Measurements from ENCODE around the gene TMEM18.

TMEM18 gene

GRCh38 chr2:673615-674320 lies 3.4 kb downstream of the TMEM18 start:
- no peak for DNase-seq (ENCODE audit: extremely low read depth in 1 of 2, low read depth in 1 of 2)

DNA sequence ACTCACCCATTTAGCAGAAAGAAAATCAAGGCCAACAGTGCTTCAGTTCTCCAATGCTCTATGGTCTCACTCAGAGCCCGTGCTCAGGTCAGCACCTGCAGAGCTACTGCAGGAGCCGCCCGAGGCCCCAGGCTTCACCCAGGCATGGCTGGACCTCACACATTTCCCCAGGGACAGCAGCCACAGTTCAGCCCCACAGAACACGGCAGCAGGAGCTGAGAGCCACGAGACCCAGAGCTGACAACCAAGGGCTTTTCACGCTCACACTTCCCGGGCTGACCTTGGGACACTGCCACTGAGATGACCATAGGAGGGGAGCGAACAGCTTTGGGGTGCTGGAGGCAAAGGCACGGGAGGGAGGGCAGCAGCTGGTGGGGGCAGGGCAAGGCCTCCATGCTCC lies 4.2 kb downstream of the TMEM18 start:
- no peak for DNase-seq (ENCODE audit: extremely low read depth in 1 of 2, low read depth in 1 of 2)

GRCh38 chr2:672606-672905 lies 4.7 kb downstream of the TMEM18 start:
- DNase-seq (ENCODE audit: extremely low read depth in 1 of 2, low read depth in 1 of 2), result no peak

- DNase-seq (ENCODE audit: extremely low read depth in 1 of 2, low read depth in 1 of 2), result no peak
These were observed 5.2 kb downstream of the TMEM18 start for GRCh38 chr2:671787-672605.

DNA sequence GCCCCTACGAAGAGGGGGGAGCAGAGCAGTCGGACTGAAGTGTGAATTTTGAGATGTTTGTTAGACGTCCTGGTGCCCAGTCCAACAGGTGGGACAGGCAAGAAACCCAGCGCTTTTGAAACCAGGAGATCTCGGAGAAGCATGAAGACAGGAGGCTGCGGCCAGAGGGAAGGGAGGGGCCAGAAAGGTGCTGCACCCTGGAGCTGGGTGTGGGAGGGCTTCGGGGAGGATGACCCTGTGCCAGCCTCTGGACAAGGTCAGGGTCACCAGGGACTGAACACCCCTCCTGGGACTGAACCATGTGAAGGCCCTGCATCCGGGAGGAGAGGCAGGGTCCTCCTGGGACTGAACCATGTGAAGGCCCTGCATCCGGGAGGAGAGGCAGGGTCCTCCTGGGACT lies 6.1 kb downstream of the TMEM18 start:
- DNase-seq (ENCODE audit: extremely low read depth in 1 of 2, low read depth in 1 of 2), result no peak

GRCh38 chr2:670637-671036 lies 6.6 kb downstream of the TMEM18 start:
- DNase-seq (ENCODE audit: extremely low read depth in 1 of 2, low read depth in 1 of 2), result no peak

GRCh38 chr2:669323-669722 lies 7.9 kb downstream of the TMEM18 start:
- DNase-seq (ENCODE audit: extremely low read depth in 1 of 2, low read depth in 1 of 2), result no peak

- no peak for DNase-seq (ENCODE audit: extremely low read depth in 1 of 2, low read depth in 1 of 2)
These were observed 9.2 kb downstream of the TMEM18 start for GRCh38 chr2:668000-668398.

DNA sequence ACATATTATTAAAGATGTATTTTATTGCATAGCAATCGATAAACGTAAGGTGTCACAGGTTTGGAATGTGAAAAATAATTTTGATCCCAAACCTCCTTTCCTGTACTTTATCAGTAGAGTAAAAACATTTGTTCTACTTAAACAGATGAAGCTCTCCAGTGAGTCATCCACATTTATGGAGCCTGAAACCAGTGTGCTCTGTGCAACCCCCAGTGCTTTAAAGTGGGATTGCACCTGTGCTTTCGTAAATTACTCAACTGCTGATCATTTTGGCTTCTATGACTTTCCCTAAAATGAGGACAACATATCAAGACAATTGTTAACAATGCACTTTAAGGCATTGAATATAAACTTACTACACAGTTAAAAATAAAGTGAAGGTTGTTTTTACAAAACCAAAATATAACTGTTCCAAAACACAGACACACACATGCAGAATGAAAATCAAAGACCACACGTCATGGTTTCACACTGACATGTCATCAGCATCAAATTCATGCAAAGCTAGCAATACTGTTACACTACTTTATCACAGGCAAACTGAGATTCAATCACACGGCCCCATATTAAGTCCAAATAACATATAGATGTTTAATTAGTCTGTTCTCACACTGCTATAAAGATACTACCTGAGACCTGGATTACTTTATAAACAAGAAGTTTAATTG lies 9.7 kb downstream of the TMEM18 start:
- DNase-seq (ENCODE audit: extremely low read depth in 1 of 2, low read depth in 1 of 2), result no peak

- no peak for DNase-seq (ENCODE audit: extremely low read depth in 1 of 2, low read depth in 1 of 2)
These were observed 10.8 kb downstream of the TMEM18 start for GRCh38 chr2:666441-666840.

DNA sequence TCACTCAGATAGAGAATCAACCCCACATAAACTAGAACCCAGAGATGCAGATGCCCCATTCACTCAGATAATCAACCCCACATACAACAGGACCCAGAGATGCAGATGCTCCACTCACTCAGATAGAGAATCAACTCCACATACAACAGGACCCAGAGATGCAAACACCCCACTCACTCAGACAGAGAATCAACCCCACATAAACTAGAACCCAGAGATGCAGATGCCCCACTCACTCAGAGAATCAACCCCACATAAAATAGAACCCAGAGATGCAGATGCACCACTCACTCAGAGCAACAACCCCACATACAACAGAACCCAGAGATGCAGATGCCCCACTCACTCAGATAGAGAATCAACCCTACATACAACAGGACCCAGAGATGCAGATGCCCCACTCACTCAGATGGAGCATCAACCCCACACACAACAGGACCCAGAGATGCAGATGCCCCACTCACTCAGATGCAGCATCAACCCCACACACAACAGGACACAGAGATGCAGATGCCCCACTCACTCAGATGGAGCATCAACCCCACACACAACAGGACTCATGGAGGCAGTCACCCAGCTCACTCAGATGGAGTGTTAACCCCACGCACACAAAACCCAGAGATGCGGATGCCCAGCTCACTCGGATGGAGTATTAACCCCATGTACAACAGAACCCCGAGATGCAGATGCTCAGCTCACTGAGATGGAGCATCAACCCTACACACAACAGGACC lies 11.7 kb downstream of the TMEM18 start:
- DNase-seq (ENCODE audit: extremely low read depth in 1 of 2, low read depth in 1 of 2), result no peak

DNA sequence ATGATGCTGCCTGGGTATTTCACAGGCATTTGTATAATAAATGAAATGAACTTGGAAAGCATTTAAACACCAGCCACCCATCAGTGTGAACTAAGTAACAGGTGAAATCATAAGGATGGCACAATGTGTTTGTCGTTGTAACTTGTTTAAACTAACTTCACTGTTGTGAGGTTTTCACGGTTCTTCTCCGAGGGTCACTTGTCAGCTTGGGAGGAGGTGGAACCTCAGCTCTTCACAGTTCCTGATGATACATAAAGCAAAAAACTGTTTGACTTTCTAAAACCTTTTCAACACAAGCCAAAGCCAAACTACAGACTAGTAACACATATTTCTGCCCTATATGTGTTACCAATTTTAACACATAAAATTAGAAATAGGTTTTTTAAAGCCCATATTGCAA lies 13.1 kb downstream of the TMEM18 start:
- no peak for DNase-seq (ENCODE audit: extremely low read depth in 1 of 2, low read depth in 1 of 2)

DNA sequence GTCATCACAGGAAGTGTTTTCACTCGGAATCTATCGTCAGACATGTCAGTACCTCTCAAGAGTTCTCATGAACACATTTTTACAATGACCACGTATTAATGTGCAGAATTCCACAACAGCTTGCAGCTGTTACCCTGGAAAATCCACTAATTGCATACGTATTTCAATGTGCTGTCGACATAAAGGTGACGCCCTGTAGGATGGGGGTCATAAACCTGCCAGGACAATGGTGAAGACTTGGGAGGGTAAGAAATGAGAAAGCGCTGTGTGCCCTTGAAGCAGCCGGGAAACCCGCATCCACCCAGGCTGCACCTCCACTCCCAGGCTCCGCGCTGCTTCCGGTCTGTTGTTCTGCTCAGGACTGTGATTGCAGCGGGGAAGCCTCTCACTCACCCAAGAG lies 14.0 kb downstream of the TMEM18 start:
- no peak for DNase-seq (ENCODE audit: extremely low read depth in 1 of 2, low read depth in 1 of 2)

DNA sequence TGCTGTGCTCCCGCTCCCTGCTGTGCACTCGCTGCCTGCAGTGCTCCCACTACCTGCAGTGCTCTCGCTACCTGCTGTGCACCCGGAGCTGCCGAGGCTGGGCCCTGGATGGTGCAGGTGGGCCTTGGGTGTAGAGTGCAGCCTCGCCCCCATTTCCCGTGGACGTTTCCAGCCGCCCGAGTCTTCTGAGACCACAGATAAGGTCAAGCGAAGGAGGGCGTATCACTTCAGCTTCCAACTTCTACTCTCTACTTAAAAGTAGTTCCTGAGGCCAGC lies 15.9 kb downstream of the TMEM18 start:
- DNase-seq (ENCODE audit: extremely low read depth in 1 of 2, low read depth in 1 of 2), result no peak

DNA sequence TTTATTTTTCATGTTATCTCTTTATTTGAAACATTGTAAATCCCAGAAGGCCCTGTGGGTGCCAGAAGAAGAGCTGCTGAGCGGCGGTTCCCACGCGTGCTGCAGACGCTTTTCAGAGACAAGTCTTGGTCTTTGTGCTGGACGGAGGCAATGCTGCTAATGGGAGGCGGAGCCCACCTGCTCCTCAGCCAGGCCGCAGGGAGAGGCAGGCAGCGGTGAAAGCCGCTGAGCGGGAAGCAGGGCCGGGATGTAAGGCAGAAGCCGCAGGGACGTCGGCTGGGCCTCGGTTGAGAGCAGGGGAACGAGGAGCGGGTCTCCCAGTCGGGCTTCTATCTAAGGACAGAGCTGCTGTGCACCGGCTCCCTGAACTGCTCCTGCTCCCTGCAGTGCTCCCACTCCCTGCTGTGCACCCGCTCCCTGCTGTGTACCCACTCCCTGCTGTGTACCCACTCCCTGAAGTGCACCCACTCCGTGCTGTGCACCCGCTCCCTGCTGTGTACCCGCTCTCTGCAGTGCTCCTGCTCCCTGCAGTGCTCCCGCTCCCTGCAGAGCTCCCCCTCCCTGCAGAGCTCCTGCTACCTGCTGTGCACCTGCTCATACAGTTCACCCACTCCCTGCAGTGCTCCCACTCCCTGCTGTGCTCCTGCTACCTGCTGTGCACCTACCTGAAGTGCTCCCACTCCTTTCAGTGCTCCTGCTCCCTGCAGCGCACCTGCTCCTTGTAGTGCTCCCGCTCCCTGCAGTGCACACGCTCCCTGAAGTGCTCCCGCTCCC lies 16.4 kb downstream of the TMEM18 start:
- DNase-seq (ENCODE audit: extremely low read depth in 1 of 2, low read depth in 1 of 2), result no peak

- DNase-seq (ENCODE audit: extremely low read depth in 1 of 2, low read depth in 1 of 2), result no peak
These were observed 17.2 kb downstream of the TMEM18 start for GRCh38 chr2:660029-660428.

- DNase-seq (ENCODE audit: extremely low read depth in 1 of 2, low read depth in 1 of 2), result no peak
These were observed 18.8 kb downstream of the TMEM18 start for GRCh38 chr2:658426-658825.

DNA sequence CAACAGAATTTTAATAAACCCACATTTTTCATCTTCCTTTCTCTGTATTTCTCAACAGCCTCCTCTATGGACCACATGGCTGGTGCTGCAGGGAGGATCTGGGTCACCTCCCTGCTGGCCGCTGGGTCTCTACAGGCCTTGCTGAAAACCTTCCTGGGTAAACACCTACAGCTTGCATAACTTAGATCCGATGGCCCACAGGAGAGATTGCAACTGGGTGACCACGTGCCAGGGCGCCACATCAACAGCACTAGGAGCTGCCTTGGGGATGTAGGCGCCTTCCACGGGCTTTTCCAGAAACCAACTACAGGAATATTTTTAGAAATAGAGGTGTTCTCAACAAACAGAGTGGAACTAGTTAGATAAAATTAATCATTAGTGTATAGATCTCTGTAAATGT lies 19.4 kb downstream of the TMEM18 start:
- DNase-seq (ENCODE audit: extremely low read depth in 1 of 2, low read depth in 1 of 2), result no peak

- DNase-seq (ENCODE audit: extremely low read depth in 1 of 2, low read depth in 1 of 2), result no peak
These were observed 20.5 kb downstream of the TMEM18 start for GRCh38 chr2:656676-657075.

- no peak for DNase-seq (ENCODE audit: extremely low read depth in 1 of 2, low read depth in 1 of 2)
These were observed 21.6 kb downstream of the TMEM18 start for GRCh38 chr2:655626-656025.

- DNase-seq (ENCODE audit: extremely low read depth in 1 of 2, low read depth in 1 of 2), result no peak
These were observed 22.3 kb downstream of the TMEM18 start for GRCh38 chr2:654896-655295.
